GM23338 (cell line): ENCODE measurements around the gene PRELID1. TPM values are rescaled to one million over a fixed set of nuclear protein-coding genes. Genes with fewer than 3 reads are reported as not detected.

ENCODE experiments used
- ATAC-seq: fragments of 200-7000 bp; cut with Tn5 transposase; 3 replicates; pipeline ENCODE4 v1.9.1; 2020
- DNase-seq: peaks from one replicate; pipeline ENCODE4 v3.0.0-alpha.2; 2015; ENCODE audit warnings: low spot score
- H2AFZ ChIP-seq: fragments of 200-600 bp; sonication (generic); 2 replicates; pipeline ENCODE4 v1.8.0; 2016; ENCODE audit warnings: antibody characterized with exemption, mild to moderate bottlenecking, moderate library complexity
- H3F3A ChIP-seq: fragments of 200-600 bp; sonication (generic); replicated peaks from 2 replicates; pipeline ENCODE4 v1.8.0; 2017; ENCODE audit warnings: antibody characterized with exemption, mixed run types, low read depth
- H3K27ac ChIP-seq: fragments of 200-600 bp; sonication (generic); 2 replicates; pipeline ENCODE4 v1.6.1; 2016; ENCODE audit warnings: low read depth
- H3K27me3 ChIP-seq: fragments of 200-600 bp; sonication (generic); 2 replicates; pipeline ENCODE4 v1.8.0; 2016; ENCODE audit warnings: mild to moderate bottlenecking, mixed run types, moderate library complexity; ENCODE audit not compliant: insufficient read depth
- H3K36me3 ChIP-seq: fragments of 200-600 bp; sonication (generic); 2 replicates; pipeline ENCODE4 v1.8.0; 2016; ENCODE audit warnings: mild to moderate bottlenecking; ENCODE audit not compliant: insufficient read depth
- H3K4me1 ChIP-seq: fragments of 200-600 bp; sonication (generic); 2 replicates; pipeline ENCODE4 v1.8.0; 2016; ENCODE audit warnings: mild to moderate bottlenecking, moderate library complexity; ENCODE audit not compliant: insufficient read depth
- H3K4me2 ChIP-seq: fragments of 200-600 bp; sonication (generic); 2 replicates; pipeline ENCODE4 v1.7.1; 2017; ENCODE audit warnings: mixed run types
- H3K4me3 ChIP-seq: fragments of 200-600 bp; sonication (generic); 2 replicates; pipeline ENCODE4 v1.6.1; 2016; ENCODE audit warnings: mixed run types
- H3K79me2 ChIP-seq: fragments of 200-600 bp; sonication (generic); replicated peaks from 2 replicates; pipeline ENCODE4 v1.8.0; 2017; ENCODE audit warnings: mild to moderate bottlenecking; ENCODE audit not compliant: insufficient read depth
- H3K9me2 ChIP-seq: fragments of 200-600 bp; sonication (generic); 2 replicates; pipeline ENCODE4 v1.8.0; 2017; ENCODE audit not compliant: insufficient read depth
- H4K20me1 ChIP-seq: fragments of 200-600 bp; sonication (generic); replicated peaks from 2 replicates; pipeline ENCODE4 v1.8.0; 2017; ENCODE audit warnings: mild to moderate bottlenecking; ENCODE audit not compliant: insufficient read depth
- H3K27ac Mint-ChIP-seq: 2 replicates; pipeline ENCODE4 v1.8.0; 2020; ENCODE audit warnings: inconsistent platforms, mild to moderate bottlenecking, moderate library complexity, mixed read lengths
- H3K27me3 Mint-ChIP-seq: 3 replicates; pipeline ENCODE4 v1.8.0; 2022; ENCODE audit warnings: low read depth, mild to moderate bottlenecking, moderate library complexity, mixed read lengths, inconsistent platforms; ENCODE audit not compliant: insufficient read depth, poor library complexity
- H3K36me3 Mint-ChIP-seq: 3 replicates; pipeline ENCODE4 v1.8.0; 2021; ENCODE audit warnings: low read depth, mild to moderate bottlenecking, inconsistent platforms, moderate library complexity, mixed read lengths
- H3K4me1 Mint-ChIP-seq: 3 replicates; pipeline ENCODE4 v1.8.0; 2020; ENCODE audit warnings: mild to moderate bottlenecking, inconsistent platforms, mixed read lengths
- H3K4me3 Mint-ChIP-seq: 3 replicates; pipeline ENCODE4 v1.8.0; 2021; ENCODE audit warnings: moderate library complexity, mild to moderate bottlenecking, inconsistent platforms, mixed read lengths
- H3K9me3 Mint-ChIP-seq: 3 replicates; pipeline ENCODE4 v1.8.0; 2020; ENCODE audit warnings: moderate library complexity, mild to moderate bottlenecking, inconsistent platforms, mixed read lengths
- CREB1 ChIP-seq: fragments of 250-450 bp; sonication (Bioruptor Pico); IDR thresholded peaks from 2 replicates; pipeline ENCODE4 v1.5.0; 2020; ENCODE audit warnings: low read depth, mild to moderate bottlenecking, moderate library complexity
- CTCF ChIP-seq, 2 experiments: fragments of 200-600 bp in 1 of 2; sonication (generic) in 1 of 2; conservative IDR thresholded peaks; 2 replicates each; pipeline versions ENCODE4 v1.5.1 to v1.6.1; 2016 to 2017; ENCODE audit warnings: antibody characterized with exemption in 2 of 2, low read depth in 2 of 2, mild to moderate bottlenecking in 2 of 2, moderate library complexity in 1 of 2
- ETS1 ChIP-seq: IDR thresholded peaks from 2 replicates; pipeline ENCODE4 v1.6.1; 2016; ENCODE audit warnings: antibody characterized with exemption
- EZH2 ChIP-seq: fragments of 200-600 bp; sonication (generic); IDR thresholded peaks from one replicate; pipeline ENCODE4 v1.8.0; 2017; ENCODE audit warnings: antibody characterized with exemption, mild to moderate bottlenecking, low read depth; ENCODE audit not compliant: unreplicated experiment
- EZH2phosphoT487 ChIP-seq: fragments of 200-600 bp; sonication (generic); IDR thresholded peaks from one replicate; pipeline ENCODE4 v1.8.1; 2018; ENCODE audit warnings: antibody characterized with exemption; ENCODE audit not compliant: unreplicated experiment
- JUNB ChIP-seq: IDR thresholded peaks from one replicate; pipeline ENCODE4 v1.6.1; 2016; ENCODE audit warnings: antibody characterized with exemption; ENCODE audit not compliant: unreplicated experiment
- NANOG ChIP-seq: IDR thresholded peaks from 2 replicates; pipeline ENCODE4 v1.6.1; 2016; ENCODE audit warnings: antibody characterized with exemption, borderline replicate concordance
- POLR2AphosphoS5 ChIP-seq: IDR thresholded peaks from 2 replicates; pipeline ENCODE4 v1.6.1; 2016; ENCODE audit warnings: antibody characterized with exemption, low read depth
- STAT1 ChIP-seq: IDR thresholded peaks from one replicate; pipeline ENCODE4 v1.6.1; 2016; ENCODE audit warnings: antibody characterized with exemption; ENCODE audit not compliant: unreplicated experiment
- ZNF114 ChIP-seq: fragments of 250-450 bp; sonication (Bioruptor Pico); IDR thresholded peaks from 2 replicates; pipeline ENCODE4 v1.5.0; 2020; ENCODE audit warnings: mild to moderate bottlenecking, moderate library complexity
- ZNF331 ChIP-seq: fragments of 250-450 bp; sonication (Bioruptor Pico); IDR thresholded peaks from 2 replicates; pipeline ENCODE4 v1.5.0; 2020; ENCODE audit warnings: low read depth, mild to moderate bottlenecking, moderate library complexity
- ZNF462 ChIP-seq: fragments of 250-450 bp; sonication (Bioruptor Pico); IDR thresholded peaks from 2 replicates; pipeline ENCODE4 v1.5.0; 2020; ENCODE audit warnings: mild to moderate bottlenecking, moderate library complexity
- polyA plus RNA-seq: library from polyadenylated mRNA; unstranded; fragments of >200 nt; fragmentation: Nextera tagmentation; extraction: Ambion mirVana; gene quantifications from 2 replicates; pipeline ENCODE4 v1.2.1, GENCODE V29; 2016
- total RNA-seq: library from RNA; depleted of rRNA; stranded (reverse); fragments of >200 nt; shearing (Covaris generic); gene quantifications from 2 replicates; pipeline ENCODE4 v1.2.3, GENCODE V29; 2014
- TF ChIP-seq, protein P1 (sequence below): IDR thresholded peaks from one replicate; pipeline ENCODE4 v1.6.1; 2018; ENCODE audit warnings: antibody characterized with exemption; ENCODE audit not compliant: unreplicated experiment

Gene PRELID1
- total and polyA plus RNA-seq, 2 experiments from 2014 or later = 328 to 349 TPM

DNA sequence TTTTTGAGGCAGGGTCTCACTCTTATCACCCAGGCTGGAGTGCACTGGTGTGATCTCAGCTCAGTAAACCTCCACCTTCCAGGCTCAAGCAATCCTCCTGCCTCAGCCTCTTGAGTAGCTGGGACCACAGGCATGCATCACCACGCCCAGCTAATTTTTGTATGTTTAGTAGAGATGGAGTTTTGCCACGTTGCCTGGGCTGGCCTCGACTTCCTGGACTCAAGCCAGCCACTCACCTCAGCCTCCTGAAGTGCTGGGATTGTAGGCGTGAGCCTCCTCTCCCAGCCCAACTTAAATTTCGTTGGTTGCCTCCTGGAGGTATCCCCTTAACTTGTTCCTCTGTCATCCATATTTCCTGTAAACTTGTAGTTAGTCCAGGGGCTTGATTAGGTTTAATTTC is 47.3 kb upstream of the PRELID1 start:
- H3K79me2 ChIP-seq = peaks cover 34% of the 10 kb centered on the region; the same call in 1 of the 2 replicates
- peaks cover 41% of the 10 kb centered on the region for H4K20me1 ChIP-seq
- H3K4me3 Mint-ChIP-seq = no peak overlapping the region
- H3K9me2 ChIP-seq = no peaks in the 10 kb centered on the region
- peaks cover 3% of the 10 kb centered on the region for H3K27me3 Mint-ChIP-seq
- H3K4me2 ChIP-seq = no peak overlapping the region
- 0 out of 2 replicates have a peak, but pooled peaks cover 5% of the 10 kb centered on the region for H3K4me1 ChIP-seq
- no peaks in the 10 kb centered on the region for H3K27me3 ChIP-seq
- ATAC-seq (no peak), DNase-seq (no peak)
- no peak overlapping the region for H3K4me3 ChIP-seq
- no peak overlapping the region for H2AFZ ChIP-seq
- peaks cover 32% of the 10 kb centered on the region for H3F3A ChIP-seq
- no peaks in the 10 kb centered on the region for H3K4me1 Mint-ChIP-seq
- peak overlapping the region; percentile 75; the same call in 1 of the 2 replicates for H3K27ac ChIP-seq
- H3K27ac Mint-ChIP-seq = no peak overlapping the region
- peaks cover 96% of the 10 kb centered on the region for H3K36me3 Mint-ChIP-seq
- no peaks in the 10 kb centered on the region for H3K9me3 Mint-ChIP-seq
- TF ChIP-seq ZNF331 (CRISPR knock-in tag) (no peak), EZH2 (no peak), JUNB (no peak), ZNF462 (CRISPR knock-in tag) (no peak), EZH2phosphoT487 (no peak), POLR2AphosphoS5 (no peak), ZNF114 (CRISPR knock-in tag) (no peak), ETS1 (no peak), CTCF (conservative IDR thresholded peaks at IDR 0.05; ENCODE audit: low read depth in 2 of 2) (no peak), NANOG (no peak), STAT1 (no peak), CREB1 (CRISPR knock-in tag) (no peak)
- TF ChIP-seq, protein P1, sequence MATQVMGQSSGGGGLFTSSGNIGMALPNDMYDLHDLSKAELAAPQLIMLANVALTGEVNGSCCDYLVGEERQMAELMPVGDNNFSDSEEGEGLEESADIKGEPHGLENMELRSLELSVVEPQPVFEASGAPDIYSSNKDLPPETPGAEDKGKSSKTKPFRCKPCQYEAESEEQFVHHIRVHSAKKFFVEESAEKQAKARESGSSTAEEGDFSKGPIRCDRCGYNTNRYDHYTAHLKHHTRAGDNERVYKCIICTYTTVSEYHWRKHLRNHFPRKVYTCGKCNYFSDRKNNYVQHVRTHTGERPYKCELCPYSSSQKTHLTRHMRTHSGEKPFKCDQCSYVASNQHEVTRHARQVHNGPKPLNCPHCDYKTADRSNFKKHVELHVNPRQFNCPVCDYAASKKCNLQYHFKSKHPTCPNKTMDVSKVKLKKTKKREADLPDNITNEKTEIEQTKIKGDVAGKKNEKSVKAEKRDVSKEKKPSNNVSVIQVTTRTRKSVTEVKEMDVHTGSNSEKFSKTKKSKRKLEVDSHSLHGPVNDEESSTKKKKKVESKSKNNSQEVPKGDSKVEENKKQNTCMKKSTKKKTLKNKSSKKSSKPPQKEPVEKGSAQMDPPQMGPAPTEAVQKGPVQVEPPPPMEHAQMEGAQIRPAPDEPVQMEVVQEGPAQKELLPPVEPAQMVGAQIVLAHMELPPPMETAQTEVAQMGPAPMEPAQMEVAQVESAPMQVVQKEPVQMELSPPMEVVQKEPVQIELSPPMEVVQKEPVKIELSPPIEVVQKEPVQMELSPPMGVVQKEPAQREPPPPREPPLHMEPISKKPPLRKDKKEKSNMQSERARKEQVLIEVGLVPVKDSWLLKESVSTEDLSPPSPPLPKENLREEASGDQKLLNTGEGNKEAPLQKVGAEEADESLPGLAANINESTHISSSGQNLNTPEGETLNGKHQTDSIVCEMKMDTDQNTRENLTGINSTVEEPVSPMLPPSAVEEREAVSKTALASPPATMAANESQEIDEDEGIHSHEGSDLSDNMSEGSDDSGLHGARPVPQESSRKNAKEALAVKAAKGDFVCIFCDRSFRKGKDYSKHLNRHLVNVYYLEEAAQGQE = no peak
- peaks cover 61% of the 10 kb centered on the region for H3K36me3 ChIP-seq
